Common myeloid progenitor, CD34-positive (primary cell): ENCODE results near the gene TBX1.

ENCODE experiments used
- CTCF ChIA-PET: fragments of 350-600 bp; sonication (Branson Sonifier 250); formaldehyde crosslinking; loops from one replicate; lab custom pipeline; 2021; ENCODE audit warnings: antibody characterized with exemption; lab: Charles Lee
- POLR2A ChIA-PET: fragments of 350-600 bp; sonication (Branson Sonifier 250); formaldehyde crosslinking; loops from one replicate; lab custom pipeline; 2021; ENCODE audit warnings: antibody characterized with exemption; lab: Charles Lee
- DNase-seq, 3 donors: peaks; one replicate each; pipeline versions ENCODE4 v3.0.0 to v3.0.0-alpha.2; 2013
- H3K27ac ChIP-seq, 2 experiments: 1 replicate in 1 of 2; 2 replicates in 1 of 2; pipeline ENCODE4 v1.7.0; 2013; ENCODE audit warnings: inconsistent platforms in 2 of 2, low read length in 2 of 2, mild to moderate bottlenecking in 2 of 2, low read depth in 1 of 2, moderate library complexity in 1 of 2; ENCODE audit not compliant: severe bottlenecking in 2 of 2, insufficient read depth in 1 of 2, poor library complexity in 1 of 2
- H3K27me3 ChIP-seq, 5 experiments: replicated peaks in 2 of 5; 1 replicate in 3 of 5; 2 replicates in 2 of 5; pipeline versions ENCODE4 v1.6.1 to v1.7.0; 2013; ENCODE audit warnings: low read length in 4 of 5, mild to moderate bottlenecking in 2 of 5, moderate library complexity in 2 of 5, inconsistent platforms in 1 of 5; ENCODE audit not compliant: insufficient read depth in 5 of 5, control insufficient read depth in 4 of 5
- H3K36me3 ChIP-seq, 4 experiments: 1 replicate in 2 of 4; 2 replicates in 2 of 4; pipeline versions ENCODE4 v1.6.1 to v1.7.0; 2013; ENCODE audit warnings: low read length in 3 of 4, control low read depth in 1 of 4, mild to moderate bottlenecking in 1 of 4; ENCODE audit not compliant: control insufficient read depth in 4 of 4, insufficient read depth in 4 of 4
- H3K4me1 ChIP-seq, 4 experiments: 1 replicate in 3 of 4; 2 replicates in 1 of 4; pipeline versions ENCODE4 v1.6.1 to v1.7.1; 2013; ENCODE audit warnings: low read length in 3 of 4, mild to moderate bottlenecking in 3 of 4, control low read depth in 1 of 4, inconsistent platforms in 1 of 4, moderate library complexity in 1 of 4; ENCODE audit not compliant: control insufficient read depth in 4 of 4, insufficient read depth in 4 of 4; ENCODE audit errors: control extremely low read depth in 1 of 4
- H3K4me3 ChIP-seq, 7 experiments: 1 replicate in 4 of 7; 2 replicates in 3 of 7; pipeline versions ENCODE4 v1.5.1 to v1.7.0; 2013; ENCODE audit warnings: mild to moderate bottlenecking in 7 of 7, low read length in 6 of 7, moderate library complexity in 6 of 7, inconsistent platforms in 2 of 7, low read depth in 2 of 7, control low read depth in 1 of 7; ENCODE audit not compliant: insufficient read depth in 4 of 7, control insufficient read depth in 1 of 7; ENCODE audit errors: extremely low read depth in 1 of 7
- H3K9me3 ChIP-seq, 5 experiments: 1 replicate in 4 of 5; 2 replicates in 1 of 5; pipeline versions ENCODE4 v1.6.1 to v1.7.1; 2013; ENCODE audit warnings: low read length in 4 of 5, mild to moderate bottlenecking in 2 of 5, inconsistent platforms in 1 of 5, low read depth in 1 of 5, moderate library complexity in 1 of 5; ENCODE audit not compliant: control insufficient read depth in 4 of 5, insufficient read depth in 2 of 5; ENCODE audit errors: control extremely low read depth in 1 of 5
- WGBS: methylation state at CpG from one replicate; pipeline ENCODE4 v1.1.5; 2013; ENCODE audit not compliant: insufficient coverage; 5-methylcytosine and 5-hydroxymethylcytosine counted together

Gene TBX1

DNA sequence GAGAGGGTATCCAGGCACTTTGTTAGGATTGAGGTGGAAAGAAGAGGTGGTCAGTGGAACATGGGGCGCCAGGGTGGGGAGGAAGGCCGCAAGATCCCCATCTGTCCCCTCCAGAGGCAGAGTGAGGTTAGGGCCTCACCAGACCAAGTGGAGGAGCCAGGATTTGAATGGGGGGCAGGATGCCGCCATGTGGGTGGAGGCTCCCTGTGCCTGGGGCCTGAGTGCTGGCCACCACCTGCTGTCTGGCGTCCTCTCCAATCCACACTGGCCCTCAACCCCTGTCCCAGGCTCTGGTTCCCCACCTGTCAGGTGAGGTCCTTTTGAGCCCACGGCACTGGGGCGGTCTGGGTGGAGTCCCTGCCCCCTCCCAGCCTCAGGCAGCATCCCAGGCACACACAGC, 17.5 kb upstream of the TBX1 start:
- no peak for DNase-seq
- no peak overlapping the region for H3K27ac ChIP-seq
- H3K4me1 ChIP-seq = no peaks in the 10 kb centered on the region
- no peaks in the 10 kb centered on the region for H3K36me3 ChIP-seq
- 96% methylated on average over 5 of the region's 6 CpGs for WGBS
- H3K9me3 ChIP-seq = no peaks in the 10 kb centered on the region
- no peaks in the 10 kb centered on the region for H3K27me3 ChIP-seq
- ChIA-PET POLR2A (no interaction called here), CTCF (interaction anchor here (1.0 to 3.8 kb wide), 2 partner anchors 12 to 211 kb away, joined by 3 to 30 read pairs; no protein-coding TSS in a partner anchor)
- H3K4me3 ChIP-seq = no peak overlapping the region

DNA sequence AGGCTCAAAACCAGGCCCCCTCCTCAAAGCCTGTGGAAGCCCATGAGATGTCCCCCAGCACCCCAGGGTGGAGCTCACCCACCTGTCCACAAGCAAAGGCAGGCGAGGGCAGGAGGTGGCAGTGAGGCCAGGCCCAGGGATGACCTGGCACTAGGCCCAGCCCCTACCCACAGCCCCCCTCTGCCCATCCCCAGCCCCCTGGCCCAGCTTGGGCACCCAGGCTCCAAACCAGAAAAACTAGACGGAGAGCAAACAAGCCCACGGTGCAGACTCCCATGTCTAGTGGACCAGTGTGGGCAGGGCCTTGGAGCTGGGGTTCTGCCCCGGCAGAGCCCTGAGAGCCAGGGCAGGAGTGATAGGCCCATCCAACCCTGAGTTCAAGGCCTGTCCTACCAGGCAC, 16.9 kb upstream of the TBX1 start:
- CTCF ChIA-PET = interaction anchor here (0.9 kb wide), 1 partner anchor 20 kb away, joined by 3 read pairs; no protein-coding TSS in a partner anchor
- Histone ChIP-seq H3K4me3 (no peak overlapping the region), H3K4me1 (no peaks in the 10 kb centered on the region), H3K27me3 (peaks cover 0 to 2% (median 0%) of the 10 kb centered on the region in 5 experiments), H3K27ac (no peak overlapping the region), H3K9me3 (no peaks in the 10 kb centered on the region), H3K36me3 (no peaks in the 10 kb centered on the region)
- no peak for DNase-seq
- 100% methylated on average over 4 of the region's 4 CpGs for WGBS
- POLR2A ChIA-PET = no interaction called here

DNA sequence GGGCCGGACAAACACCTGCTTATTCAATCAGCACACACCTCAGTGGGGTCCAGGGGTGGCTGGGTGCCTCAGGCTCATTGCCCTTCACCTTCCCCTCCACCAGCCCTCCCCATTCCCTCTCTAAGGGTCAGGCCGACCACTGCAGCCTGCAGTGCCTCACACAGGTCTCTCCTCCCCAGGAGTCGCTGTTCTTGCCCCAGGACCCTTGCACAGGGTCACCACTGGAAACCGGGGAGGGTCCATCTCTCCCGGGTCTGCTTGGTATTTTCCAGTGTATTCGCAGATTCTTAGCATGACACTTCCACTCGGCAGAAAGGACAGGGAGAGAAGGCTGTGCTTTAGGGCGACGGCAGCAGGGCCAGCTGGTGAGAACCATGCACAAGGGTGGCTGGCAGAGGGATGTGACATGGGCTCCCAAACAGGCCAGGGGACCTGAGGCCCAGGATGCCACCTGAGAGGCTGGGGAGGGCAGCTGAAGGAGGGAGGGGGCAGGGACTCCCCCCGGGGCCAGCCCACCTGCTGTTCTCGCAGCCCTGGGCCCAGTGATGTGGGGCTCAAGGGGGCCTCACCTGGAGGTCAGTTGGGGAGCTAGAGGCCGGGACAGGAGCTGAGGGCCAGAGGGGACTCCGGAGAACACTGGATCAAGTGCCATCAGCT, 16.1 kb upstream of the TBX1 start:
- H3K9me3 ChIP-seq = no peaks in the 10 kb centered on the region
- H3K27ac ChIP-seq = no peak overlapping the region
- DNase-seq = no peak
- no peak overlapping the region for H3K4me3 ChIP-seq
- no peaks in the 10 kb centered on the region for H3K36me3 ChIP-seq
- ChIA-PET CTCF (interaction anchor here (0.9 to 4.1 kb wide), 4 partner anchors 9 to 19 kb away, joined by 3 to 21 read pairs (median 12); no protein-coding TSS in a partner anchor), POLR2A (no interaction called here)
- H3K27me3 ChIP-seq = peaks cover 0 to 3% (median 0%) of the 10 kb centered on the region in 5 experiments
- no peaks in the 10 kb centered on the region for H3K4me1 ChIP-seq
- 95% methylated on average over 12 of the region's 13 CpGs for WGBS

DNA sequence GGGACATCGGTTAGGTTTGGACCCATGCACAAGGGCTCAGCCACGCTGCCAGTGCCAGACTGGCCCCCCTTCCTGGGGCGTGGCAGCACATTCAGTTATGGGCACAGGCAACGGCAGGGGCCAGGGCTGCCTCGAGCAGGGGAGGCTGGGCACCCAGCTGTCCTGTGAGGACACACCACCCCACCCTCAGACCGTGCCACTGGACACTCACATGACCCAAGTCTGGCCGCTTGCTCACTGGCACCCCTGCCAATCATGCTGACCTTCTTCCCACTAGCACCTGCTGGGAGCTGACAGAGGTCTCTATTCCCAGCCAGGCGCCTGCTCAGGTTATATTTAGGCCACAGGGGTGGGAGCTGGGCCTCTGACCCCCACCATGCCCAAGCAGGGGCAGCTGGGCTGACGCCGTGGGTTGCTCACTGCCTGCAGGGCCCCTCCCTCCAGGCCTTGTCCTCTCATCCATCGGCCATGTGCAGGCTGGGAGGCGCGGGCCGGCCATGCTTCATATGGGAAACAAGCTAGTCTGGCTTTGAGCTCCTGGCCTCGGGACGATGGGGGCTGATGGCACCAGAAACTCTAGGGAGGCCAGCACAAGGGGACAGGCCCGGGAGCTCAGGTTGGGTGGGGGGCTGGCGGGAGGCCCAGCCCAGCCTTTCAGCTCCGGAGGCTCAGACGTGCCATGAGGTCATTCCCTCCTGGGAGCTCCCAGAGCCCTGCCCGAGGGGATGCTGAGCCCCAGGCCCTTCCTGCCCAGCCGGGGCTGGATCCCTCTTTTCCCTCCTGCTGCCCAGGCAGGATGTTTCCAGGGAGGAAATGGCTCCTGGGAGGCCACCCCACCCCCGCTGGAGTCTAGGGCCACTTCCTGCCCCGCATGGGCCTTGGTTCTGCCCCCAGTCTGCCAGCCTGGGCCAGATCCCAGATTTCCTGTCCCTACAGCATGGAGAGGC, 15.2 kb upstream of the TBX1 start:
- H3K27me3 ChIP-seq = peaks cover 0 to 3% (median 0%) of the 10 kb centered on the region in 5 experiments
- 95% methylated on average over 18 of the region's 24 CpGs for WGBS
- POLR2A ChIA-PET = no interaction called here
- CTCF ChIA-PET = interaction anchor here (1.4 to 4.1 kb wide), 3 partner anchors 8 to 14 kb away, joined by 3 to 21 read pairs (median 20); no protein-coding TSS in a partner anchor
- DNase-seq = no peak
- H3K27ac ChIP-seq = no peak overlapping the region
- H3K4me1 ChIP-seq = no peaks in the 10 kb centered on the region
- no peaks in the 10 kb centered on the region for H3K9me3 ChIP-seq
- H3K36me3 ChIP-seq = no peaks in the 10 kb centered on the region
- H3K4me3 ChIP-seq = no peak overlapping the region

DNA sequence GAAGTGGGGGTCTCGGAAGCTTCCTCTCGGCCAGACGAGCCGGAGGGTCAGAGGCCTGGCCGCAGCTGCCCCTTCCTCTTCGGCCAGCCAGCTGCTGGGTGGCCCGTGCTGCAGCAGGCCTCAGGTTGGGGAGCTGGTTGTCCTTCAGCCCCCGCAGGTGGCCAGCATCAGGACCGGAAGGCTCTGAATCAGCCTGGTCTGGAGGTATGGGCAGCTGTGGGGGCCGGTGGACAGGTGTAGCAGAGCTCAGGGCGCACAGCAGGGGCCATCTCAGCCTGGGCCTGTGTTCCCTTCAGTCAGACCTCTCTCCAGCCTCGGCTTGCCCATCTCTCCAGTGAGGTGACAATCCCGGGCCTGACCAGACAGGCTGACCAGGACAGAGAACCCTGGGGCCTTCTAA, 13.9 kb upstream of the TBX1 start:
- Histone ChIP-seq H3K9me3 (no peaks in the 10 kb centered on the region), H3K4me1 (no peaks in the 10 kb centered on the region), H3K27ac (no peak overlapping the region), H3K27me3 (peaks cover 0 to 7% (median 0%) of the 10 kb centered on the region in 5 experiments), H3K36me3 (no peaks in the 10 kb centered on the region), H3K4me3 (no peak overlapping the region)
- ChIA-PET POLR2A (no interaction called here), CTCF (interaction anchor here (3.8 to 4.1 kb wide), 2 partner anchors 10 to 15 kb away, joined by 20 to 21 read pairs; no protein-coding TSS in a partner anchor)
- WGBS = 98% methylated on average over 13 of the region's 13 CpGs
- no peak for DNase-seq

DNA sequence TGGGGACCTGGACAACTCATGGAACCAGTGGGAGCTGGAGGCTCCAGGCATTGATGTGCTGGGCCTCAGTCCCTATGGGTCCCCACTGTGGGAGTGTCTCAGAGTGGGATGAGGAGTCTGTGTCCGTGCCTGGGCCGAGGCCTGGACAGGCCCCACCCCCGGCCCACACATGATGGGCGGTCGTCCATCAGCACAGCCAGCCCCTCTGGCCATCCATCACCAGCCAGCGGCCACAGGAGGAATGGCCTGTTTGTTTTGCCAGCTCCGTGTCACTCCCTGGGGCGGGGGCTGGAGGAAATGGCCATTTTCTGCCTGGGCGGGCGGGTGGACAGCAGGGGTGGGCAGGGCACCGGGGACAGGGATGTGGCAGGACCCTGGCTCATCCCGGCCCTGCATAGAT, 13.0 kb upstream of the TBX1 start:
- no peak for DNase-seq
- WGBS = 82% methylated on average over 8 of the region's 12 CpGs
- Histone ChIP-seq H3K4me1 (no peaks in the 10 kb centered on the region), H3K9me3 (no peaks in the 10 kb centered on the region), H3K27ac (no peak overlapping the region), H3K36me3 (no peaks in the 10 kb centered on the region), H3K4me3 (no peak overlapping the region), H3K27me3 (peaks cover 0 to 11% (median 0%) of the 10 kb centered on the region in 5 experiments)
- POLR2A ChIA-PET = no interaction called here
- CTCF ChIA-PET = interaction anchor here (0.9 to 4.1 kb wide), 3 partner anchors 9 to 16 kb away, joined by 3 to 21 read pairs (median 20); no protein-coding TSS in a partner anchor
